ENCODE results near the gene CRTC2.
"Not testable (repeated sequence)": the region's sequence is repeated elsewhere in the genome, so short reads cannot be mapped to it uniquely, and the experiment has no call there.

Gene CRTC2

GRCh38 chr1:153922972-153923925, 35.2 kb downstream of the CRTC2 start, which contains the start of gene GATAD2B:
TSS of gene GATAD2B (minus strand) at chr1:153922972. CDS start at chr1:153828347, 94,625 bp downstream.
- peak; percentile 99 for DNase-seq

GRCh38 chr1:153922076-153922971, 36.1 kb downstream of the CRTC2 start:
- peak; percentile 51 for DNase-seq

GRCh38 chr1:153921803-153922075, 36.7 kb downstream of the CRTC2 start:
- DNase-seq: no peak

- DNase-seq: no peak
These were observed 37.2 kb downstream of the CRTC2 start for GRCh38 chr1:153921080-153921802.

GRCh38 chr1:153919876-153920852, 38.2 kb downstream of the CRTC2 start:
- DNase-seq: no peak

- no peak for DNase-seq
These were observed 42.1 kb downstream of the CRTC2 start for GRCh38 chr1:153916297-153916696.

- no peak for DNase-seq
These were observed 46.1 kb downstream of the CRTC2 start for GRCh38 chr1:153912349-153912748.

GRCh38 chr1:153910560-153910959, 47.9 kb downstream of the CRTC2 start:
- DNase-seq: not testable (repeated sequence)

GRCh38 chr1:153908071-153908470, 50.3 kb downstream of the CRTC2 start:
- no peak for DNase-seq

GRCh38 chr1:153907134-153907533, 51.3 kb downstream of the CRTC2 start:
- no peak for DNase-seq

GRCh38 chr1:153906396-153906795, 52.0 kb downstream of the CRTC2 start:
- DNase-seq: no peak

GRCh38 chr1:153905908-153906307, 52.5 kb downstream of the CRTC2 start:
- not testable (repeated sequence) for DNase-seq

- no peak for DNase-seq
These were observed 54.5 kb downstream of the CRTC2 start for GRCh38 chr1:153903841-153904455.

- DNase-seq: no peak
These were observed 58.9 kb downstream of the CRTC2 start for GRCh38 chr1:153899509-153899908.
